HPDE6-E6E7 (cell line): ENCODE data around the gene ZRANB1.

Source experiments
- DNase-seq: peaks from one replicate; pipeline ENCODE4 v3.0.0; 2011; ENCODE audit warnings: missing footprints; ENCODE audit errors: extremely low spot score

Gene ZRANB1

GRCh38 chr10:124921261-124921660 lies 20.7 kb upstream of the ZRANB1 start:
- no peak for DNase-seq

GRCh38 chr10:124923684-124924083 lies 18.2 kb upstream of the ZRANB1 start:
- DNase-seq, result no peak

- DNase-seq, result no peak
Observed at GRCh38 chr10:124926548-124926947, 15.4 kb upstream of the ZRANB1 start.

GRCh38 chr10:124928087-124928486 lies 13.8 kb upstream of the ZRANB1 start:
- no peak for DNase-seq

GRCh38 chr10:124928545-124928944 lies 13.4 kb upstream of the ZRANB1 start:
- DNase-seq, result no peak

- DNase-seq, result no peak
Observed at GRCh38 chr10:124935946-124936345, 6.0 kb upstream of the ZRANB1 start.

GRCh38 chr10:124936813-124937212 lies 5.1 kb upstream of the ZRANB1 start:
- DNase-seq, result no peak

- DNase-seq, result no peak
Observed at GRCh38 chr10:124939290-124939689, 2.6 kb upstream of the ZRANB1 start.

- DNase-seq, result no peak
Observed at GRCh38 chr10:124942317-124943169, 620 bp downstream of the ZRANB1 start.

- no peak for DNase-seq
Observed at GRCh38 chr10:124943301-124944092, 1.6 kb downstream of the ZRANB1 start.

- no peak for DNase-seq
Observed at GRCh38 chr10:124944982-124945381, 3.1 kb downstream of the ZRANB1 start.

GRCh38 chr10:124946945-124947344 lies 5.0 kb downstream of the ZRANB1 start:
- DNase-seq, result no peak

GRCh38 chr10:124949543-124949942 lies 7.6 kb downstream of the ZRANB1 start:
- DNase-seq, result no peak

GRCh38 chr10:124952123-124952522 lies 10.2 kb downstream of the ZRANB1 start:
- no peak for DNase-seq

- DNase-seq, result no peak
Observed at GRCh38 chr10:124953421-124953820, 11.5 kb downstream of the ZRANB1 start.

GRCh38 chr10:124955243-124955642 lies 13.3 kb downstream of the ZRANB1 start:
- no peak for DNase-seq

GRCh38 chr10:124955868-124956267 lies 13.9 kb downstream of the ZRANB1 start:
- DNase-seq, result no peak

GRCh38 chr10:124956764-124957163 lies 14.8 kb downstream of the ZRANB1 start:
- DNase-seq, result no peak

GRCh38 chr10:124957404-124957947 lies 15.6 kb downstream of the ZRANB1 start:
- DNase-seq, result no peak

- DNase-seq, result no peak
Observed at GRCh38 chr10:124959564-124959963, 17.6 kb downstream of the ZRANB1 start.

GRCh38 chr10:124961248-124961570 lies 19.3 kb downstream of the ZRANB1 start:
- no peak for DNase-seq

- no peak for DNase-seq
Observed at GRCh38 chr10:124962421-124962820, 20.5 kb downstream of the ZRANB1 start.
